ENCODE results near the gene SOWAHA.

Gene SOWAHA

DNA sequence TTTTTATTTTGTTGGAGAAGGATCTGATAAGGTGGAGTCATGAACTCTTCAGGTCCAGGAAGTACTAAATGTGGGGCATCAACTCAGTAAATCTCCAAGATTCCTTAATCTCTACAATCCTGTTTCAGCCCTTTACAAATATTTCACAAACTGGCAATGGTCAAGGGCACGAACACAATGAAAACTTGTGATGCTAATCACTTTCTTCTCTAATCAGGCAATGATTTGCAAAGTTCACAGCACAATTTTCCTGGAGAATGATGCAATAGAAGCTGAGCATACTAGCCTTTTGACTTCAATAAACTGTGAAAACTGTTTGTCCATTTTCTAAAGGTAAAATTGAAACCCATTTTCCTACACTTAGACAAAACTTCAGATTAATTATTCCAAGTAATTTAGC is 36.2 kb downstream of the SOWAHA start:
- H3K4me2 ChIP-seq = no peak overlapping the region
- no peaks in the 10 kb centered on the region for H3K36me3 ChIP-seq (ENCODE audit: insufficient read depth)
- H3K4me1 ChIP-seq (ENCODE audit: low read depth, poor library complexity, severe bottlenecking) = peaks cover 4% of the 10 kb centered on the region
- no peak overlapping the region for H3K27ac ChIP-seq
- H4K20me1 ChIP-seq (ENCODE audit: insufficient read depth) = no peaks in the 10 kb centered on the region
- no peaks in the 10 kb centered on the region for H3K27me3 ChIP-seq (ENCODE audit: insufficient read depth, low read depth)
- no peak overlapping the region for H3K4me3 ChIP-seq (IDR thresholded peaks at IDR 0.05; ENCODE audit: insufficient read depth, low read depth, low read length)
- TF ChIP-seq, protein P1, sequence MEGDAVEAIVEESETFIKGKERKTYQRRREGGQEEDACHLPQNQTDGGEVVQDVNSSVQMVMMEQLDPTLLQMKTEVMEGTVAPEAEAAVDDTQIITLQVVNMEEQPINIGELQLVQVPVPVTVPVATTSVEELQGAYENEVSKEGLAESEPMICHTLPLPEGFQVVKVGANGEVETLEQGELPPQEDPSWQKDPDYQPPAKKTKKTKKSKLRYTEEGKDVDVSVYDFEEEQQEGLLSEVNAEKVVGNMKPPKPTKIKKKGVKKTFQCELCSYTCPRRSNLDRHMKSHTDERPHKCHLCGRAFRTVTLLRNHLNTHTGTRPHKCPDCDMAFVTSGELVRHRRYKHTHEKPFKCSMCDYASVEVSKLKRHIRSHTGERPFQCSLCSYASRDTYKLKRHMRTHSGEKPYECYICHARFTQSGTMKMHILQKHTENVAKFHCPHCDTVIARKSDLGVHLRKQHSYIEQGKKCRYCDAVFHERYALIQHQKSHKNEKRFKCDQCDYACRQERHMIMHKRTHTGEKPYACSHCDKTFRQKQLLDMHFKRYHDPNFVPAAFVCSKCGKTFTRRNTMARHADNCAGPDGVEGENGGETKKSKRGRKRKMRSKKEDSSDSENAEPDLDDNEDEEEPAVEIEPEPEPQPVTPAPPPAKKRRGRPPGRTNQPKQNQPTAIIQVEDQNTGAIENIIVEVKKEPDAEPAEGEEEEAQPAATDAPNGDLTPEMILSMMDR (conservative IDR thresholded peaks at IDR 0.05; ENCODE audit: low read depth, low read length) = no peak
- H3K79me2 ChIP-seq (ENCODE audit: insufficient read depth, low read depth) = no peaks in the 10 kb centered on the region
- H3K9ac ChIP-seq = no peak overlapping the region
- no peak overlapping the region for H2AFZ ChIP-seq (ENCODE audit: low read depth)

- no peaks in the 10 kb centered on the region for H3K36me3 ChIP-seq (ENCODE audit: insufficient read depth)
- H2AFZ ChIP-seq (ENCODE audit: low read depth) = no peak overlapping the region
- no peak overlapping the region for H3K4me2 ChIP-seq
- no peak overlapping the region for H3K27ac ChIP-seq
- H4K20me1 ChIP-seq (ENCODE audit: insufficient read depth) = no peaks in the 10 kb centered on the region
- H3K4me1 ChIP-seq (ENCODE audit: low read depth, poor library complexity, severe bottlenecking) = peaks cover 4% of the 10 kb centered on the region
- H3K4me3 ChIP-seq (IDR thresholded peaks at IDR 0.05; ENCODE audit: insufficient read depth, low read depth, low read length) = no peak overlapping the region
- TF ChIP-seq, protein P1 (conservative IDR thresholded peaks at IDR 0.05; ENCODE audit: low read depth, low read length) = no peak
- no peaks in the 10 kb centered on the region for H3K79me2 ChIP-seq (ENCODE audit: insufficient read depth, low read depth)
- H3K27me3 ChIP-seq (ENCODE audit: insufficient read depth, low read depth) = no peaks in the 10 kb centered on the region
- no peak overlapping the region for H3K9ac ChIP-seq
Observed at GRCh38 chr5:132850066-132850465, 37.0 kb downstream of the SOWAHA start.

GRCh38 chr5:132853323-132853722 is 40.2 kb downstream of the SOWAHA start:
- no peaks in the 10 kb centered on the region for H3K79me2 ChIP-seq (ENCODE audit: insufficient read depth, low read depth)
- no peaks in the 10 kb centered on the region for H3K36me3 ChIP-seq (ENCODE audit: insufficient read depth)
- no peak overlapping the region for H3K27ac ChIP-seq
- H3K9ac ChIP-seq = no peak overlapping the region
- TF ChIP-seq, protein P1 (conservative IDR thresholded peaks at IDR 0.05; ENCODE audit: low read depth, low read length) = no peak
- no peak overlapping the region for H3K4me3 ChIP-seq (IDR thresholded peaks at IDR 0.05; ENCODE audit: insufficient read depth, low read depth, low read length)
- no peak overlapping the region for H3K4me2 ChIP-seq
- H3K4me1 ChIP-seq (ENCODE audit: low read depth, poor library complexity, severe bottlenecking) = peaks cover 4% of the 10 kb centered on the region
- H2AFZ ChIP-seq (ENCODE audit: low read depth) = no peak overlapping the region
- no peaks in the 10 kb centered on the region for H4K20me1 ChIP-seq (ENCODE audit: insufficient read depth)
- no peaks in the 10 kb centered on the region for H3K27me3 ChIP-seq (ENCODE audit: insufficient read depth, low read depth)

DNA sequence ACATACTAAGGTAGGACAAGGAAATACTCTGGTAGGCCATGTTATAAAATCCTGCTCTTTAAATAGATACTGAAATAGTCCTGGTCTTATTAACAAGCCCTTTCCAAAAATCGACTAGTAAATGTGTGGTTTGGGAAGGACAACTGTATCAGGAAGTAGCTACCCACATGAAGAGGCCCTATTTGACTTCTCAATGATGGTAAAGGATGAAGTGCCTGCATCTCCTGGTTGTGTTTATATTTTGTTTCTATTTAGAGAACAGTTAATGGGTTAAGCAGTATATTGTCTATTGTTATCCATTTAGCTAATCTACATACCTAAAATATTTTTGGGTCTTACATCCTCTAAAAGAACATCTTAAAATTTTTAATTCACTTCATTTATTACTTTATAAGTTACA is 40.7 kb downstream of the SOWAHA start:
- Histone ChIP-seq H3K27ac (no peak overlapping the region), H2AFZ (ENCODE audit: low read depth) (no peak overlapping the region), H3K27me3 (ENCODE audit: insufficient read depth, low read depth) (no peaks in the 10 kb centered on the region), H3K36me3 (ENCODE audit: insufficient read depth) (no peaks in the 10 kb centered on the region), H3K4me3 (IDR thresholded peaks at IDR 0.05; ENCODE audit: insufficient read depth, low read depth, low read length) (no peak overlapping the region), H3K4me2 (no peak overlapping the region), H4K20me1 (ENCODE audit: insufficient read depth) (no peaks in the 10 kb centered on the region), H3K79me2 (ENCODE audit: insufficient read depth, low read depth) (no peaks in the 10 kb centered on the region), H3K4me1 (ENCODE audit: low read depth, poor library complexity, severe bottlenecking) (peaks cover 4% of the 10 kb centered on the region), H3K9ac (no peak overlapping the region)
- TF ChIP-seq, protein P1 (conservative IDR thresholded peaks at IDR 0.05; ENCODE audit: low read depth, low read length) = no peak

Data from KMS-11 (cell line).